Kasumi-1 (cell line): Measurements from ENCODE around the gene SLC44A1.
A peak's percentile ranks its signal among the peaks of the same experiment; 100 is the strongest.

Experiments
- DNase-seq, 2 experiments: peaks; one replicate each; lab custom pipeline; 2025; lab: John Stamatoyannopoulos, UW

The SLC44A1 gene

GRCh38 chr9:105432247-105432842 is 187.9 kb downstream of the SLC44A1 start:
- no peak for DNase-seq

- no peak for DNase-seq
Measured at GRCh38 chr9:105435453-105435852, 191.0 kb downstream of the SLC44A1 start.

GRCh38 chr9:105436783-105437182 is 192.3 kb downstream of the SLC44A1 start:
- DNase-seq = no peak

- no peak for DNase-seq
Measured at GRCh38 chr9:105437704-105438103, 193.3 kb downstream of the SLC44A1 start.

GRCh38 chr9:105438141-105438806 is 193.8 kb downstream of the SLC44A1 start:
- DNase-seq = no peak

GRCh38 chr9:105439428-105439827 is 195.0 kb downstream of the SLC44A1 start:
- no peak for DNase-seq

GRCh38 chr9:105441616-105442160 is 197.2 kb downstream of the SLC44A1 start:
- DNase-seq = no peak

- DNase-seq = no peak
Measured at GRCh38 chr9:105443121-105443520, 198.7 kb downstream of the SLC44A1 start.

GRCh38 chr9:105444130-105444529 is 199.7 kb downstream of the SLC44A1 start:
- DNase-seq = no peak

- no peak for DNase-seq
Measured at GRCh38 chr9:105445203-105445881, 200.9 kb downstream of the SLC44A1 start.

- DNase-seq = no peak
Measured at GRCh38 chr9:105447386-105447813, 202.9 kb downstream of the SLC44A1 start.

GRCh38 chr9:105447814-105448812 is 203.7 kb downstream of the SLC44A1 start, which contains the start of gene FSD1L:
Gene FSD1L, plus strand, starts transcription at chr9:105448034. Its CDS starts 187 bp downstream, at chr9:105448221.
- peak; percentile 82 to 90 for DNase-seq

- no peak for DNase-seq
Measured at GRCh38 chr9:105449081-105449480, 204.6 kb downstream of the SLC44A1 start.

- no peak for DNase-seq
Measured at GRCh38 chr9:105452185-105452584, 207.7 kb downstream of the SLC44A1 start.

GRCh38 chr9:105455836-105456475 is 211.5 kb downstream of the SLC44A1 start:
- DNase-seq = no peak

- no peak for DNase-seq
Measured at GRCh38 chr9:105457560-105458294, 213.3 kb downstream of the SLC44A1 start.

- DNase-seq = no peak
Measured at GRCh38 chr9:105458404-105458803, 214.0 kb downstream of the SLC44A1 start.

GRCh38 chr9:105459336-105459735 is 214.9 kb downstream of the SLC44A1 start:
- DNase-seq = no peak

- DNase-seq = no peak
Measured at GRCh38 chr9:105466898-105467455, 222.5 kb downstream of the SLC44A1 start.

GRCh38 chr9:105468875-105469274 is 224.4 kb downstream of the SLC44A1 start:
- no peak for DNase-seq
